Keratinocyte (primary cell): ENCODE data around the gene FAM228A.

Experiments used
- EZH2 ChIP-seq: IDR thresholded peaks from one replicate; pipeline ENCODE4 v1.6.1; 2012; ENCODE audit warnings: inconsistent platforms, mild to moderate bottlenecking, low read length, moderate library complexity
- TF ChIP-seq, protein P1 (sequence below), 3 experiments: IDR thresholded peaks in 1 of 3; conservative IDR thresholded peaks in 1 of 3; optimal IDR thresholded peaks in 1 of 3; 2 replicates in 2 of 3; 3 replicates in 1 of 3; pipeline versions ENCODE3 to v1.5.1; 2011; ENCODE audit warnings: low read length in 3 of 3, mild to moderate bottlenecking in 3 of 3, moderate library complexity in 2 of 3, control low read depth in 1 of 3, inconsistent platforms in 1 of 3; ENCODE audit not compliant: insufficient read depth in 2 of 3; ENCODE audit errors: extremely low read depth in 1 of 3

- TF ChIP-seq, protein P1, sequence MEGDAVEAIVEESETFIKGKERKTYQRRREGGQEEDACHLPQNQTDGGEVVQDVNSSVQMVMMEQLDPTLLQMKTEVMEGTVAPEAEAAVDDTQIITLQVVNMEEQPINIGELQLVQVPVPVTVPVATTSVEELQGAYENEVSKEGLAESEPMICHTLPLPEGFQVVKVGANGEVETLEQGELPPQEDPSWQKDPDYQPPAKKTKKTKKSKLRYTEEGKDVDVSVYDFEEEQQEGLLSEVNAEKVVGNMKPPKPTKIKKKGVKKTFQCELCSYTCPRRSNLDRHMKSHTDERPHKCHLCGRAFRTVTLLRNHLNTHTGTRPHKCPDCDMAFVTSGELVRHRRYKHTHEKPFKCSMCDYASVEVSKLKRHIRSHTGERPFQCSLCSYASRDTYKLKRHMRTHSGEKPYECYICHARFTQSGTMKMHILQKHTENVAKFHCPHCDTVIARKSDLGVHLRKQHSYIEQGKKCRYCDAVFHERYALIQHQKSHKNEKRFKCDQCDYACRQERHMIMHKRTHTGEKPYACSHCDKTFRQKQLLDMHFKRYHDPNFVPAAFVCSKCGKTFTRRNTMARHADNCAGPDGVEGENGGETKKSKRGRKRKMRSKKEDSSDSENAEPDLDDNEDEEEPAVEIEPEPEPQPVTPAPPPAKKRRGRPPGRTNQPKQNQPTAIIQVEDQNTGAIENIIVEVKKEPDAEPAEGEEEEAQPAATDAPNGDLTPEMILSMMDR (optimal IDR thresholded peaks at IDR 0.05 in 1 of 3, IDR thresholded peaks at IDR 0.05 in 1 of 3, conservative IDR thresholded peaks at IDR 0.05 in 1 of 3; ENCODE audit: extremely low read depth in 1 of 3, insufficient read depth in 2 of 3, low read length in 3 of 3): no peak
- no peak for TF ChIP-seq EZH2
Observed at GRCh38 chr2:24163601-24164000, 11.3 kb upstream of the FAM228A start.
